Uterus (tissue), 2 donors: ENCODE data around the gene NOC4L.

Source experiments
- POLR2A ChIP-seq, 2 donors: fragments of 450-650 bp; IDR thresholded peaks; one replicate each; pipeline ENCODE4 v1.6.1; 2016; ENCODE audit warnings: antibody characterized with exemption in 2 of 2, mild to moderate bottlenecking in 1 of 2, moderate library complexity in 1 of 2
- TF ChIP-seq, protein P1 (sequence below), 4 experiments: fragments of 200-600 bp in 2 of 4; fragments of 450-650 bp in 2 of 4; sonication (generic) in 2 of 4; IDR thresholded peaks; one replicate each; pipeline ENCODE4 v1.5.1; 2016 to 2019; ENCODE audit warnings: antibody characterized with exemption in 4 of 4, mild to moderate bottlenecking in 2 of 4, moderate library complexity in 1 of 4

DNA sequence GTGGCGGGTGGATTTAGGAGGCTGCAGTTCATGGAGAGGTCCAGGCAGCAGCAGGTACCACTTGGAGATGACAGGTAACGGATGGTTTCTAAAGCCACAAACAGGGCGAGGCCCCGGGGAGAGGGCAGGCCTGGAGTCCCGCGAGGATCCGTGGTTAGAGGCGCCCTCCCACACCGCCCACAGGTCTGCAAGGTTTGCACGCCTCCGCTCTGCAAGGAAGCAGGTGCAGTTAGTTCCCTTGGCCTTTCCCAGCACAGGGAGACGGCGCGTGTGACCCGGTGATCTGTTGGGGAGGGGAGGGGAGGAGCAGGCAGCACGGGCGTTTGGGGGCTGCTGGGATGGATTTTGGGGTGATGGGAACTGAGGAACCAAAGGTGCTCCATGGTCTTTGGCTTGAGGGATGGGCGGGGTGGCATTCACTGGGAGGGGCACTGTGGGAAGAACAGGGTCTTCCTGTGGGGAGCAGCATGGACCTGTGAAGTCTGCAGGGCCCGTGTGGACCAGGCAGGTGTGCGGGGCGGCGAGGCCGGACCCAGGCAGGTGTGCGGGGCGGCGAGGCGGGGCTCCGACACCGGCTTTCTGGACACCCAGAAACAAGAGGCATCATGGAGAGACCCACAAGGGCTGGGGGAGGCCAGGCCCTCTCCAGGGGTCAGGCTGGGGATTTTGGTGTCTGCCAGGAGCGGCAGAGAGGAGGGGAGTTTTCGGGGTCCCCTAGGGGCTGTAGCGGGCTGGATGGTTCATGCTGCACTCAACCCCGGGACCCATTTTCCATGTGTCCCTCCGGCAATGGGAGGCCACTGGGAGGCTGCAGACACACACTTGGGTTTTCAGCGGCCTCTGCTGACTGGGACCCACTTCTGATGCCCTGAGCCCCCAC lies 29.1 kb downstream of the NOC4L start:
- TF ChIP-seq, protein P1, sequence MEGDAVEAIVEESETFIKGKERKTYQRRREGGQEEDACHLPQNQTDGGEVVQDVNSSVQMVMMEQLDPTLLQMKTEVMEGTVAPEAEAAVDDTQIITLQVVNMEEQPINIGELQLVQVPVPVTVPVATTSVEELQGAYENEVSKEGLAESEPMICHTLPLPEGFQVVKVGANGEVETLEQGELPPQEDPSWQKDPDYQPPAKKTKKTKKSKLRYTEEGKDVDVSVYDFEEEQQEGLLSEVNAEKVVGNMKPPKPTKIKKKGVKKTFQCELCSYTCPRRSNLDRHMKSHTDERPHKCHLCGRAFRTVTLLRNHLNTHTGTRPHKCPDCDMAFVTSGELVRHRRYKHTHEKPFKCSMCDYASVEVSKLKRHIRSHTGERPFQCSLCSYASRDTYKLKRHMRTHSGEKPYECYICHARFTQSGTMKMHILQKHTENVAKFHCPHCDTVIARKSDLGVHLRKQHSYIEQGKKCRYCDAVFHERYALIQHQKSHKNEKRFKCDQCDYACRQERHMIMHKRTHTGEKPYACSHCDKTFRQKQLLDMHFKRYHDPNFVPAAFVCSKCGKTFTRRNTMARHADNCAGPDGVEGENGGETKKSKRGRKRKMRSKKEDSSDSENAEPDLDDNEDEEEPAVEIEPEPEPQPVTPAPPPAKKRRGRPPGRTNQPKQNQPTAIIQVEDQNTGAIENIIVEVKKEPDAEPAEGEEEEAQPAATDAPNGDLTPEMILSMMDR (IDR thresholded peaks at IDR 0.05): no peak
- TF ChIP-seq POLR2A (IDR thresholded peaks at IDR 0.05): no peak
